GM15510 (cell line): Measurements from ENCODE around the gene CD200R1.

Experiments
- POLR2A ChIP-seq: IDR thresholded peaks from 3 replicates; pipeline ENCODE4 v1.6.1; 2011; ENCODE audit warnings: borderline replicate concordance; ENCODE audit not compliant: insufficient read length; ENCODE audit errors: extremely low read depth

The CD200R1 gene

DNA sequence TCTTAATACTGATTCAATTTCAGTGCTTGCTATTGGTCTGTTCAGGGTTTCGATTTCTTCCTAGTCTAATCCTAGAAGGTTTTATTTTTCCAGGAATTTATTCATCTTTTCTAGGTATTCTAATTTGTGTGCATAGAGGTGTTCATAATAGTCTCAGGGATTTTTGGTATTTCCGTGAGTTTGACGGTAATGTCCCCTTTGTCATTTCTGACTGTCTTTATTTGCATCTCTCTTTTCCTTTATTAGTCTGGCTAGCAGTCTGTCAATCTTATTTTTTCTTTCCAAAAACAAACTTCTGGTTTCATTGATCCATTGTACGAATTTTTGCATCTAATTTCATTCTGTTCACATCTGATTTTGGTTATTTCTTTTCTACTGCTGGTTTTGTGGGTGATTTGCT is 93.0 kb downstream of the CD200R1 start:
- no peak for TF ChIP-seq POLR2A

- TF ChIP-seq POLR2A = no peak
Measured at GRCh38 chr3:112875561-112875960, 99.3 kb downstream of the CD200R1 start.

- TF ChIP-seq POLR2A = no peak
Measured at GRCh38 chr3:112874725-112875124, 100.2 kb downstream of the CD200R1 start.

DNA sequence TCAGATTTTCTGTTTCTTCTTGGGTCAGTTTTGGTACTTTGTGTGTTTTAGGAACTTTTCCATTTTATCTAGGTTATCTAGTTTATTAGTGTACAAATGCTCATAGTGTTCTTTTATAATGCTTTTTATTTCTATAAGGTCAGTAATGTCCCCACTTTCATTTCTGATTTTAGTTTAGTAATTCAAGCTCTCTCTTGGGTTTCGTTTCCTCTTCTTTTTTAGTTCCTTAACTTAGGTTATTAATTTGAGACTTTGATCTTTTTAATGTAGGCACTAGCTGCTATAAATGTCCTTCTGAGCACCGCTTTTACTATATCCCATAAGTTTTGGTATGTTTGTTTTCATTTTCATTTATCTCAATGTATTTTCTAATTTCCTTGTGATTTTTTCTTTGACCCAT is 101.3 kb downstream of the CD200R1 start:
- no peak for TF ChIP-seq POLR2A

GRCh38 chr3:112871735-112872134 is 103.2 kb downstream of the CD200R1 start:
- TF ChIP-seq POLR2A = no peak
